GM12878 (cell line): ENCODE data around the gene ASPM. TPM values are rescaled to one million over a fixed set of nuclear protein-coding genes. Genes with fewer than 3 reads are reported as not detected.

ENCODE experiments used
- ATF7 ChIP-seq: fragments of 450-650 bp; IDR thresholded peaks from 2 replicates; pipeline ENCODE4 v1.6.1; 2016; ENCODE audit warnings: low read depth, mild to moderate bottlenecking
- CHD4 ChIP-seq: fragments of 200-600 bp; sonication (generic); IDR thresholded peaks from 2 replicates; pipeline ENCODE4 v1.6.1; 2016; ENCODE audit warnings: mild to moderate bottlenecking
- LARP7 ChIP-seq: fragments of 450-650 bp; IDR thresholded peaks from 2 replicates; pipeline ENCODE4 v1.6.1; 2017; ENCODE audit warnings: mild to moderate bottlenecking
- NBN ChIP-seq: fragments of 450-650 bp; IDR thresholded peaks from 2 replicates; pipeline ENCODE4 v1.6.1; 2016
- SMAD1 ChIP-seq: fragments of 450-650 bp; IDR thresholded peaks from 2 replicates; pipeline ENCODE4 v1.6.1; 2018; ENCODE audit warnings: mild to moderate bottlenecking, low read depth; ENCODE audit not compliant: partially characterized antibody
- ZNF384 ChIP-seq: IDR thresholded peaks from 2 replicates; pipeline ENCODE4 v1.6.1; 2012; ENCODE audit warnings: low read depth, mild to moderate bottlenecking, low read length, improper control_type of control experiment, borderline replicate concordance
- polyA plus RNA-seq, 11 experiments: library from polyadenylated mRNA; depleted of rRNA in 4 of 11; unstranded in 6 of 11; stranded (reverse) in 5 of 11; fragments of >200 nt; fragmentation: Nextera tagmentation in 4 of 11; fragmentation: Illumina TruSeq in 1 of 11; extraction: Ambion mirVana in 4 of 11; extraction: Trizol in 1 of 11; gene quantifications; 1 replicate in 1 of 11; 2 replicates in 10 of 11; pipeline versions ENCODE4 v1.2.1 to v1.2.3, GENCODE V29; 2011 to 2016; ENCODE audit warnings: inconsistent platforms in 2 of 11, missing spikeins in 2 of 11, low read depth in 1 of 11
- total RNA-seq, 4 experiments: library from RNA; depleted of rRNA in 3 of 4; stranded (reverse); fragments of >200 nt in 3 of 4; fragmentation: Illumina TruSeq in 1 of 4; extraction: Trizol in 1 of 4; gene quantifications; 2 replicates each; pipeline versions ENCODE4 v1.2.1 to v1.2.3, GENCODE V29; 2013 to 2021
- TF ChIP-seq, protein P1 (sequence below): fragments of 450-650 bp; formaldehyde crosslinking; IDR thresholded peaks from 2 replicates; pipeline ENCODE4 v1.5.0; 2022; ENCODE audit warnings: mild to moderate bottlenecking, missing genetic modification characterization
- TF ChIP-seq, protein P2 (sequence below): fragments of 450-650 bp; IDR thresholded peaks from 2 replicates; pipeline ENCODE4 v1.6.1; 2016; ENCODE audit warnings: mild to moderate bottlenecking, moderate library complexity, borderline replicate concordance

Gene ASPM
- total and polyA plus RNA-seq, 10 of the 15 experiments (the other 5 are each of a cell fraction or from before 2014, with no cell fraction given), result 16.2 to 54.9 (median 26.4) TPM

DNA sequence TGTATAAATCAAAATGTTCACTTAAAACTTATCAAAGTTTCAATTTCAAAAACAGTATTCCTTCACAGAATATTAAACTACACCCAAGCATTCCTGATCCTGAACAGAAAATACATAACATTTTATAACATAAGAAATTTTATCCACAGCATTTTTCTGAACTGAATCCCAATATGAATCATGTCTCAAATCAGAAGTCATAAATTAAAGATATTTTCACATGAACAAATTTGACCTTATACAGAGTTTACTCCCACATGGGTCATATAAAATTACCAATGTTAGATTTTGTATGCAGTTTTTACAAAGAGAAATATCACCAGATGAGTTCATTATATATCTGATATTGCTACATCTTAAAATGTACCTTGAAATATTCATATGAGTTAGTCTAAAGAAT is 48.6 kb upstream of the ASPM start (continued):
- TF ChIP-seq, protein P1, sequence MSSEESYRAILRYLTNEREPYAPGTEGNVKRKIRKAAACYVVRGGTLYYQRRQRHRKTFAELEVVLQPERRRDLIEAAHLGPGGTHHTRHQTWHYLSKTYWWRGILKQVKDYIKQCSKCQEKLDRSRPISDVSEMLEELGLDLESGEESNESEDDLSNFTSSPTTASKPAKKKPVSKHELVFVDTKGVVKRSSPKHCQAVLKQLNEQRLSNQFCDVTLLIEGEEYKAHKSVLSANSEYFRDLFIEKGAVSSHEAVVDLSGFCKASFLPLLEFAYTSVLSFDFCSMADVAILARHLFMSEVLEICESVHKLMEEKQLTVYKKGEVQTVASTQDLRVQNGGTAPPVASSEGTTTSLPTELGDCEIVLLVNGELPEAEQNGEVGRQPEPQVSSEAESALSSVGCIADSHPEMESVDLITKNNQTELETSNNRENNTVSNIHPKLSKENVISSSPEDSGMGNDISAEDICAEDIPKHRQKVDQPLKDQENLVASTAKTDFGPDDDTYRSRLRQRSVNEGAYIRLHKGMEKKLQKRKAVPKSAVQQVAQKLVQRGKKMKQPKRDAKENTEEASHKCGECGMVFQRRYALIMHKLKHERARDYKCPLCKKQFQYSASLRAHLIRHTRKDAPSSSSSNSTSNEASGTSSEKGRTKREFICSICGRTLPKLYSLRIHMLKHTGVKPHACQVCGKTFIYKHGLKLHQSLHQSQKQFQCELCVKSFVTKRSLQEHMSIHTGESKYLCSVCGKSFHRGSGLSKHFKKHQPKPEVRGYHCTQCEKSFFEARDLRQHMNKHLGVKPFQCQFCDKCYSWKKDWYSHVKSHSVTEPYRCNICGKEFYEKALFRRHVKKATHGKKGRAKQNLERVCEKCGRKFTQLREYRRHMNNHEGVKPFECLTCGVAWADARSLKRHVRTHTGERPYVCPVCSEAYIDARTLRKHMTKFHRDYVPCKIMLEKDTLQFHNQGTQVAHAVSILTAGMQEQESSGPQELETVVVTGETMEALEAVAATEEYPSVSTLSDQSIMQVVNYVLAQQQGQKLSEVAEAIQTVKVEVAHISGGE (CRISPR knock-in tag), result no peak
- TF ChIP-seq SMAD1 (no peak), ZNF384 (no peak), NBN (no peak), LARP7 (no peak), CHD4 (no peak), ATF7 (no peak)
- TF ChIP-seq, protein P2, sequence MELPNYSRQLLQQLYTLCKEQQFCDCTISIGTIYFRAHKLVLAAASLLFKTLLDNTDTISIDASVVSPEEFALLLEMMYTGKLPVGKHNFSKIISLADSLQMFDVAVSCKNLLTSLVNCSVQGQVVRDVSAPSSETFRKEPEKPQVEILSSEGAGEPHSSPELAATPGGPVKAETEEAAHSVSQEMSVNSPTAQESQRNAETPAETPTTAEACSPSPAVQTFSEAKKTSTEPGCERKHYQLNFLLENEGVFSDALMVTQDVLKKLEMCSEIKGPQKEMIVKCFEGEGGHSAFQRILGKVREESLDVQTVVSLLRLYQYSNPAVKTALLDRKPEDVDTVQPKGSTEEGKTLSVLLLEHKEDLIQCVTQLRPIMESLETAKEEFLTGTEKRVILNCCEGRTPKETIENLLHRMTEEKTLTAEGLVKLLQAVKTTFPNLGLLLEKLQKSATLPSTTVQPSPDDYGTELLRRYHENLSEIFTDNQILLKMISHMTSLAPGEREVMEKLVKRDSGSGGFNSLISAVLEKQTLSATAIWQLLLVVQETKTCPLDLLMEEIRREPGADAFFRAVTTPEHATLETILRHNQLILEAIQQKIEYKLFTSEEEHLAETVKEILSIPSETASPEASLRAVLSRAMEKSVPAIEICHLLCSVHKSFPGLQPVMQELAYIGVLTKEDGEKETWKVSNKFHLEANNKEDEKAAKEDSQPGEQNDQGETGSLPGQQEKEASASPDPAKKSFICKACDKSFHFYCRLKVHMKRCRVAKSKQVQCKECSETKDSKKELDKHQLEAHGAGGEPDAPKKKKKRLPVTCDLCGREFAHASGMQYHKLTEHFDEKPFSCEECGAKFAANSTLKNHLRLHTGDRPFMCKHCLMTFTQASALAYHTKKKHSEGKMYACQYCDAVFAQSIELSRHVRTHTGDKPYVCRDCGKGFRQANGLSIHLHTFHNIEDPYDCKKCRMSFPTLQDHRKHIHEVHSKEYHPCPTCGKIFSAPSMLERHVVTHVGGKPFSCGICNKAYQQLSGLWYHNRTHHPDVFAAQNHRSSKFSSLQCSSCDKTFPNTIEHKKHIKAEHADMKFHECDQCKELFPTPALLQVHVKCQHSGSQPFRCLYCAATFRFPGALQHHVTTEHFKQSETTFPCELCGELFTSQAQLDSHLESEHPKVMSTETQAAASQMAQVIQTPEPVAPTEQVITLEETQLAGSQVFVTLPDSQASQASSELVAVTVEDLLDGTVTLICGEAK, result no peak
